IMR-90 (cell line): ENCODE data around the gene SAMD5. TPM values are rescaled to one million over a fixed set of nuclear protein-coding genes. Genes with fewer than 3 reads are reported as not detected.

ENCODE experiments used
- ATAC-seq: fragments of 200-7000 bp; cut with Tn5 transposase; 2 replicates; pipeline ENCODE4 v1.9.1; 2020; ENCODE audit warnings: low read depth, mild to moderate bottlenecking, moderate library complexity
- BruUV-seq: library from RNA; stranded (reverse); fragments of 400-500 nt; replicated peaks from 2 replicates; lab custom pipeline; 2021; lab: Mats Ljungman, UMichigan
- CTCF ChIA-PET: fragments of 300-600 bp; formaldehyde crosslinking; extraction: SDS; loops from one replicate; lab custom pipeline; 2021; ENCODE audit warnings: antibody characterized with exemption; lab: Yijun Ruan, JAX
- POLR2A ChIA-PET: fragments of 300-600 bp; sonication (Branson Sonifier 250); formaldehyde crosslinking; loops from one replicate; lab custom pipeline; 2022; ENCODE audit warnings: antibody characterized with exemption; ENCODE audit not compliant: unreplicated experiment; lab: Charles Lee
- DNase-seq: peaks from one replicate; pipeline ENCODE4 v3.0.0; 2013
- H2AFZ ChIP-seq: replicated peaks from 2 replicates; pipeline ENCODE3; 2013; ENCODE audit warnings: low read length, mild to moderate bottlenecking; ENCODE audit not compliant: poor library complexity
- H2AK5ac ChIP-seq: 2 replicates; pipeline ENCODE4 v1.6.1; 2013; ENCODE audit warnings: low read depth, low read length, inconsistent platforms
- H2AK9ac ChIP-seq: replicated peaks from 2 replicates; pipeline ENCODE3; 2013; ENCODE audit warnings: mild to moderate bottlenecking, low read depth, low read length, moderate library complexity; ENCODE audit not compliant: poor library complexity
- H2BK120ac ChIP-seq: 2 replicates; pipeline ENCODE4 v1.6.1; 2013; ENCODE audit warnings: low read depth, low read length, inconsistent platforms
- H2BK15ac ChIP-seq: 3 replicates; pipeline ENCODE4 v1.6.1; 2013; ENCODE audit warnings: low read depth, low read length, inconsistent platforms
- H2BK20ac ChIP-seq: 2 replicates; pipeline ENCODE4 v1.6.1; 2013; ENCODE audit warnings: low read depth, mild to moderate bottlenecking, inconsistent platforms, low read length, moderate library complexity
- H2BK5ac ChIP-seq: 2 replicates; pipeline ENCODE4 v1.6.1; 2013; ENCODE audit warnings: mild to moderate bottlenecking, low read depth, low read length, inconsistent platforms; ENCODE audit not compliant: poor library complexity, severe bottlenecking
- H3K14ac ChIP-seq: replicated peaks from 2 replicates; pipeline ENCODE4 v1.6.1; 2013; ENCODE audit warnings: low read depth, low read length, inconsistent platforms
- H3K18ac ChIP-seq: 2 replicates; pipeline ENCODE4 v1.6.1; 2013; ENCODE audit warnings: low read depth, low read length, control low read depth
- H3K23ac ChIP-seq: 2 replicates; pipeline ENCODE4 v1.6.1; 2013; ENCODE audit warnings: low read depth, low read length, inconsistent platforms
- H3K27ac ChIP-seq: 2 replicates; pipeline ENCODE4 v1.5.1; 2013; ENCODE audit warnings: mild to moderate bottlenecking, control low read depth, low read length; ENCODE audit not compliant: insufficient read depth
- H3K27me3 ChIP-seq: 2 replicates; pipeline ENCODE4 v1.6.1; 2013; ENCODE audit warnings: low read length; ENCODE audit not compliant: control insufficient read depth, insufficient read depth
- H3K36me3 ChIP-seq: 2 replicates; pipeline ENCODE4 v1.6.1; 2013; ENCODE audit warnings: low read length, mixed read lengths; ENCODE audit not compliant: control insufficient read depth, insufficient read depth
- H3K4ac ChIP-seq: 2 replicates; pipeline ENCODE4 v1.6.1; 2013; ENCODE audit warnings: low read depth, low read length, inconsistent platforms
- H3K4me1 ChIP-seq: 2 replicates; pipeline ENCODE4 v1.6.1; 2013; ENCODE audit warnings: low read length, mixed read lengths; ENCODE audit not compliant: control insufficient read depth, insufficient read depth
- H3K4me2 ChIP-seq: 2 replicates; pipeline ENCODE4 v1.6.1; 2013; ENCODE audit warnings: low read depth, mild to moderate bottlenecking, control low read depth, low read length, moderate library complexity
- H3K4me3 ChIP-seq: 2 replicates; pipeline ENCODE4 v1.5.1; 2013; ENCODE audit warnings: low read depth, mild to moderate bottlenecking, control low read depth, low read length, moderate library complexity; ENCODE audit not compliant: insufficient read depth
- H3K56ac ChIP-seq: 2 replicates; pipeline ENCODE4 v1.6.1; 2013; ENCODE audit warnings: low read length, inconsistent platforms; ENCODE audit not compliant: insufficient read depth; ENCODE audit errors: extremely low read depth
- H3K79me1 ChIP-seq, 2 experiments: 2 replicates each; pipeline ENCODE4 v1.6.1; 2013; ENCODE audit warnings: low read length in 2 of 2, inconsistent platforms in 1 of 2, low read depth in 1 of 2
- H3K9ac ChIP-seq: 2 replicates; pipeline ENCODE4 v1.6.1; 2013; ENCODE audit warnings: low read depth, low read length, control low read depth
- H3K9me1 ChIP-seq: 2 replicates; pipeline ENCODE4 v1.6.1; 2013; ENCODE audit warnings: low read length, inconsistent platforms; ENCODE audit not compliant: insufficient read depth
- H3K9me3 ChIP-seq: 2 replicates; pipeline ENCODE4 v1.6.1; 2013; ENCODE audit warnings: low read length; ENCODE audit not compliant: control insufficient read depth, insufficient read depth
- H4K20me1 ChIP-seq: 2 replicates; pipeline ENCODE4 v1.6.1; 2013; ENCODE audit warnings: low read length, inconsistent platforms; ENCODE audit not compliant: insufficient read depth
- H4K5ac ChIP-seq: 2 replicates; pipeline ENCODE4 v1.6.1; 2013; ENCODE audit warnings: mild to moderate bottlenecking, low read depth, low read length, control low read depth
- H4K8ac ChIP-seq, 2 experiments: 2 replicates each; pipeline ENCODE4 v1.6.1; 2013; ENCODE audit warnings: low read depth in 2 of 2, low read length in 2 of 2, control low read depth in 1 of 2, inconsistent platforms in 1 of 2
- H4K91ac ChIP-seq: 2 replicates; pipeline ENCODE4 v1.6.1; 2013; ENCODE audit warnings: low read depth, low read length, inconsistent platforms; ENCODE audit not compliant: insufficient read depth
- BHLHE40 ChIP-seq: fragments of 150-350 bp; IDR thresholded peaks from 2 replicates; pipeline ENCODE4 v1.6.1; 2016; ENCODE audit warnings: mild to moderate bottlenecking, low read depth, low read length
- CEBPB ChIP-seq: IDR thresholded peaks from 2 replicates; pipeline ENCODE4 v1.6.1; 2012; ENCODE audit warnings: low read depth, low read length, improper control_type of control experiment
- CHD1 ChIP-seq: IDR thresholded peaks from 2 replicates; pipeline ENCODE4 v1.6.1; 2012; ENCODE audit warnings: low read depth, low read length, improper control_type of control experiment
- CTCF ChIP-seq: conservative IDR thresholded peaks from 2 replicates; pipeline ENCODE4 v1.5.1; 2012; ENCODE audit warnings: mild to moderate bottlenecking, low read depth, low read length, improper control_type of control experiment
- ELK1 ChIP-seq: fragments of 150-350 bp; IDR thresholded peaks from 2 replicates; pipeline ENCODE4 v1.6.1; 2016; ENCODE audit warnings: low read depth, mild to moderate bottlenecking, low read length, moderate library complexity, borderline replicate concordance
- FOS ChIP-seq: fragments of 150-350 bp; IDR thresholded peaks from 2 replicates; pipeline ENCODE4 v1.6.1; 2016; ENCODE audit warnings: low read depth, low read length
- MAFK ChIP-seq: IDR thresholded peaks from 2 replicates; pipeline ENCODE4 v1.6.1; 2012; ENCODE audit warnings: low read depth, low read length, improper control_type of control experiment
- MAZ ChIP-seq: IDR thresholded peaks from 2 replicates; pipeline ENCODE4 v1.6.1; 2012; ENCODE audit warnings: low read depth, mild to moderate bottlenecking, low read length, improper control_type of control experiment, moderate library complexity, borderline replicate concordance
- MXI1 ChIP-seq: IDR thresholded peaks from 2 replicates; pipeline ENCODE4 v1.6.1; 2012; ENCODE audit warnings: low read depth, mild to moderate bottlenecking, low read length, moderate library complexity, borderline replicate concordance
- NFE2L2 ChIP-seq: fragments of 150-350 bp; IDR thresholded peaks from 2 replicates; pipeline ENCODE4 v1.6.1; 2016; ENCODE audit warnings: low read depth, mild to moderate bottlenecking, low read length
- POLR2A ChIP-seq: IDR thresholded peaks from 2 replicates; pipeline ENCODE4 v1.6.1; 2012; ENCODE audit warnings: mild to moderate bottlenecking, low read depth, low read length
- RAD21 ChIP-seq: IDR thresholded peaks from 2 replicates; pipeline ENCODE4 v1.6.1; 2012; ENCODE audit warnings: low read length, improper control_type of control experiment
- RCOR1 ChIP-seq: IDR thresholded peaks from 2 replicates; pipeline ENCODE4 v1.6.1; 2012; ENCODE audit warnings: mild to moderate bottlenecking, low read length, improper control_type of control experiment; ENCODE audit not compliant: insufficient replicate concordance
- RFX5 ChIP-seq: IDR thresholded peaks from 2 replicates; pipeline ENCODE4 v1.8.0; 2012; ENCODE audit warnings: low read depth, mild to moderate bottlenecking, low read length, moderate library complexity
- SMC3 ChIP-seq: fragments of 150-350 bp; IDR thresholded peaks from 2 replicates; pipeline ENCODE4 v1.6.1; 2016; ENCODE audit warnings: low read depth, mild to moderate bottlenecking, antibody characterized with exemption, low read length, moderate library complexity
- USF2 ChIP-seq: fragments of 150-350 bp; IDR thresholded peaks from 2 replicates; pipeline ENCODE4 v1.6.1; 2017; ENCODE audit warnings: mild to moderate bottlenecking, antibody characterized with exemption, low read length, low read depth
- WGBS, 2 experiments: methylation state at CpG; one replicate each; pipeline versions ENCODE4 v1.1.5 to v1.1.7; 2013; ENCODE audit warnings: missing lambda C conversion rate in 2 of 2; ENCODE audit not compliant: insufficient read length in 1 of 2; ENCODE audit errors: extremely low coverage in 2 of 2; 5-methylcytosine and 5-hydroxymethylcytosine counted together
- dilution Hi-C: fragments of 300-500 bp; cut with HindIII; formaldehyde crosslinking; loops from one replicate; pipeline ENCODE4 v1.14.3; 2018; ENCODE audit warnings: low sequenced_read_pairs; ENCODE audit not compliant: unreplicated experiment
- in situ Hi-C: fragments of 300-500 bp; cut with MboI; formaldehyde crosslinking; loops from 3 replicates; pipeline ENCODE4 v1.14.3; 2019; ENCODE audit warnings: low sequenced_read_pairs, inconsistent platforms, mixed read lengths
- intact Hi-C: fragments of 100-400 bp; cut with micrococcal nuclease; formaldehyde crosslinking; loops from 2 replicates; pipeline ENCODE4 v1.10.0; 2022
- polyA plus RNA-seq, 3 experiments: library from polyadenylated mRNA; depleted of rRNA; stranded (reverse); fragments of >200 nt; gene quantifications; 2 replicates each; pipeline ENCODE4 v1.2.3, GENCODE V29; 2012; ENCODE audit warnings: low replicate concordance in 1 of 3
- total RNA-seq: library from RNA; depleted of rRNA; stranded (reverse); fragments of >200 nt; gene quantifications from 2 replicates; pipeline ENCODE4 v1.2.3, GENCODE V29; 2012

SAMD5 gene
- total and polyA plus RNA-seq, 2 of the 4 experiments (the other 2 are of a cell fraction): 1.0 to 1.6 TPM

GRCh38 chr6:147531321-147531720 is 22.8 kb downstream of the SAMD5 start:
- Histone ChIP-seq H3K9ac (no peak overlapping the region), H4K20me1 (no peaks in the 10 kb centered on the region), H3K79me1 (no peaks in the 10 kb centered on the region), H3K23ac (no peak overlapping the region), H3K18ac (no peak overlapping the region), H3K4me3 (no peak overlapping the region), H3K4ac (no peak overlapping the region), H2BK120ac (no peak overlapping the region), H3K4me2 (no peak overlapping the region), H2AK9ac (no peak overlapping the region), H3K36me3 (no peaks in the 10 kb centered on the region), H2BK15ac (no peak overlapping the region), H4K91ac (no peak overlapping the region), H2BK20ac (no peak overlapping the region), H3K9me1 (peaks cover 2% of the 10 kb centered on the region; the same call in 1 of the 2 replicates), H2AK5ac (no peak overlapping the region), H3K4me1 (peaks cover 2% of the 10 kb centered on the region; the same call in 1 of the 2 replicates), H3K9me3 (no peaks in the 10 kb centered on the region), H2BK5ac (no peak overlapping the region), H4K8ac (no peak overlapping the region), H3K56ac (no peak overlapping the region), H3K14ac (no peak overlapping the region), H2AFZ (no peak overlapping the region), H3K27me3 (no peaks in the 10 kb centered on the region), H3K27ac (no peak overlapping the region), H4K5ac (no peak overlapping the region)
- no CpG with 5 or more reads among the region's 2 CpGs for WGBS, 2 experiments
- DNase-seq (no peak), ATAC-seq (no peak)
- no TSS peak for BruUV-seq
- intact Hi-C loops (no loop called here), dilution Hi-C loops (no loop called here), in situ Hi-C loops (no loop called here)
- TF ChIP-seq POLR2A: no peak
- TF ChIP-seq ELK1: no peak
- TF ChIP-seq RFX5: no peak
- TF ChIP-seq CEBPB: no peak
- no peak for TF ChIP-seq FOS
- no peak for TF ChIP-seq MAZ
- no peak for TF ChIP-seq SMC3
- TF ChIP-seq CTCF: no peak
- TF ChIP-seq RAD21: no peak
- no peak for TF ChIP-seq BHLHE40
- no peak for TF ChIP-seq CHD1
- TF ChIP-seq USF2: no peak
- TF ChIP-seq RCOR1: no peak
- TF ChIP-seq MAFK: no peak
- TF ChIP-seq MXI1: no peak
- no peak for TF ChIP-seq NFE2L2
- ChIA-PET POLR2A (no interaction called here), CTCF (no interaction called here)
